DND-41 (cell line): ENCODE measurements around the gene RBFOX2.
"Not testable (repeated sequence)": the region's sequence is repeated elsewhere in the genome, so short reads cannot be mapped to it uniquely, and the experiment has no call there.

Experiments used
- EZH2 ChIP-seq: IDR thresholded peaks from 3 replicates; pipeline ENCODE4 v1.6.1; 2012; ENCODE audit warnings: borderline replicate concordance, low read depth, mild to moderate bottlenecking, moderate library complexity, low read length, inconsistent platforms; ENCODE audit not compliant: severe bottlenecking
- TF ChIP-seq, protein P1 (sequence below): IDR thresholded peaks from 2 replicates; pipeline ENCODE4 v1.5.1; 2012; ENCODE audit warnings: borderline replicate concordance, low read length, moderate library complexity, mild to moderate bottlenecking; ENCODE audit not compliant: poor library complexity, severe bottlenecking; ENCODE audit errors: extremely low read depth

DNA sequence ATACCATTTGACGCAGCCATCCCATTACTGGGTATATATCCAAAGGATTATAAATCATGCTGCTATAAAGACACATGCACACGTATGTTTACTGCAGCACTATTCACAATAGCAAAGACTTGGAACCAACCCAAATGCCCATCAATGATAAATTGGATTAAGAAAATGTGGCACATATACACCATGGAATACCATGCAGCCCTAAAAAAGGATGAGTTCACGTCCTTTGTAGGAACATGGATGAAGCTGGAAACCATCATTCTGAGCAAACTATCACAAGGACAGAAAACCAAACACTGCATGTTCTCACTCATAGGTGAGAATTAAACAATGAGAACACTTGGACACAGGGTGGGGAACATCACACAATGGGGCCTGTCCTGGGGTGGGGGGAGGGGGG lies 7.8 kb downstream of the RBFOX2 start:
- TF ChIP-seq, protein P1, sequence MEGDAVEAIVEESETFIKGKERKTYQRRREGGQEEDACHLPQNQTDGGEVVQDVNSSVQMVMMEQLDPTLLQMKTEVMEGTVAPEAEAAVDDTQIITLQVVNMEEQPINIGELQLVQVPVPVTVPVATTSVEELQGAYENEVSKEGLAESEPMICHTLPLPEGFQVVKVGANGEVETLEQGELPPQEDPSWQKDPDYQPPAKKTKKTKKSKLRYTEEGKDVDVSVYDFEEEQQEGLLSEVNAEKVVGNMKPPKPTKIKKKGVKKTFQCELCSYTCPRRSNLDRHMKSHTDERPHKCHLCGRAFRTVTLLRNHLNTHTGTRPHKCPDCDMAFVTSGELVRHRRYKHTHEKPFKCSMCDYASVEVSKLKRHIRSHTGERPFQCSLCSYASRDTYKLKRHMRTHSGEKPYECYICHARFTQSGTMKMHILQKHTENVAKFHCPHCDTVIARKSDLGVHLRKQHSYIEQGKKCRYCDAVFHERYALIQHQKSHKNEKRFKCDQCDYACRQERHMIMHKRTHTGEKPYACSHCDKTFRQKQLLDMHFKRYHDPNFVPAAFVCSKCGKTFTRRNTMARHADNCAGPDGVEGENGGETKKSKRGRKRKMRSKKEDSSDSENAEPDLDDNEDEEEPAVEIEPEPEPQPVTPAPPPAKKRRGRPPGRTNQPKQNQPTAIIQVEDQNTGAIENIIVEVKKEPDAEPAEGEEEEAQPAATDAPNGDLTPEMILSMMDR: not testable (repeated sequence)
- TF ChIP-seq EZH2: not testable (repeated sequence)
